HG02840 (cell line): ENCODE results near the gene DCAF7.

Experiments
- ATAC-seq: cut with Tn5 transposase; IDR thresholded peaks from one replicate; pipeline ENCODE4 v1.9.1; 2021; ENCODE audit warnings: mild to moderate bottlenecking, moderate library complexity, moderate number of reproducible peaks; ENCODE audit not compliant: unreplicated experiment, low FRiP score

Gene DCAF7

GRCh38 chr17:63543822-63544420 lies 6.4 kb upstream of the DCAF7 start:
- ATAC-seq = no peak

GRCh38 chr17:63544467-63545301 lies 5.6 kb upstream of the DCAF7 start:
- ATAC-seq = no peak

DNA sequence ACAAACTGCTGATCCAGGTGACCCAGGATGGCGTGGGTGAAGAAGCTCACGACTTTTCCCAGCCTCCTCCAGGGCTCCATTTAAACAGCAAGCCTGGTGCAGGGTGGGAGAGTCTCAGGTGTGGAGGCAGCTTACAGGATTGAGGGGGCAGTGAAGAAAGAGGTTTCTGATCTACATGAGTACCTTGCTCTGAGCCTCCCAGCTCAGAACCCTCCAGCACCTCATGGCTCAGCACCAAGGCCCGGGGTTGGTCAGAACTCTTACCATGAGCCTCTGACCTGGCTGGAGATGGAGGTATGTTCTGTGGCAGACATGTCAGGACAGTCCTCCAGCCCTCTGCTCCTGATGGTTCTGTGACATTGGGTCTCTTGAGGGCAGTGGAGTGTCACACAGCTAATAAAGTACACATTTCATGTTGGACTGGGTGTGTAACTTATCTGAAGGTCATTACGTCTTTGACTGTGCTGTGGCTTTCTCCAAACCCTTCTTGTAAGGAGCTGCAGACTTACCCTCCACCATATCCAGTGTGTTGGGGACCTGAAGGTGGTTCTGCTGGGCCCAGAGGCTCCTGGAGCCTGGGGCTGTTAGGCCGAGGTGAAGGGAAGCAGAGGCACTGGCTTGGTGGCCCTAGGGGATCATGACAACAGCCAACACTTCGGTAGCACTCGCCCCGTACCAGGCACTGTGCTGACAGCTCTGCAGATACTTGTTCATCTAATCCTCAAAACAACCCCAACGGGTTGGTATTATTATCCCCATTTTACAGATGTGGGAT lies 3.8 kb upstream of the DCAF7 start:
- ATAC-seq = no peak

DNA sequence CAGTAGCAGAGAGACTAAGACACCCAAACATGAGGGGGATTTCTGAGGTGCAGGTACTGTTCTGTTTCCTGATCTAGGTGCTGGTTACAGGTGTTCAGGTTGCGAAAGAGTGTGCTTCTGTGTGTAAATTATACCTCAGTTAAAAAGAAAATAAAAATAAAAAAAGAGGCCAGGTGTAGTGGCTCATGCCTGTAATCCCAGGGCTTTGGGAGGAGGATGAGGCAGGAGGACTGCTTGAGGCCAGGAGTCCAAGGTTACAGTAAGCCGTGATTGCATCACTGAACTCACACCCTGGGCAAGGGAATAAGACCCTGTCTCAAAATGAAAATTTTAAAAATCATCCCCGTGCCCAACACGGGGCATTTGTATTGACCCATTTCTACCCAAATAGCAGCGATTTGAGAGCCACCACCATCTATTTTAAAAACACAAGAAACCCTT lies 3.2 kb upstream of the DCAF7 start:
- ATAC-seq = no peak

- ATAC-seq = no peak
These were observed 860 bp upstream of the DCAF7 start for GRCh38 chr17:63549289-63549945.

DNA sequence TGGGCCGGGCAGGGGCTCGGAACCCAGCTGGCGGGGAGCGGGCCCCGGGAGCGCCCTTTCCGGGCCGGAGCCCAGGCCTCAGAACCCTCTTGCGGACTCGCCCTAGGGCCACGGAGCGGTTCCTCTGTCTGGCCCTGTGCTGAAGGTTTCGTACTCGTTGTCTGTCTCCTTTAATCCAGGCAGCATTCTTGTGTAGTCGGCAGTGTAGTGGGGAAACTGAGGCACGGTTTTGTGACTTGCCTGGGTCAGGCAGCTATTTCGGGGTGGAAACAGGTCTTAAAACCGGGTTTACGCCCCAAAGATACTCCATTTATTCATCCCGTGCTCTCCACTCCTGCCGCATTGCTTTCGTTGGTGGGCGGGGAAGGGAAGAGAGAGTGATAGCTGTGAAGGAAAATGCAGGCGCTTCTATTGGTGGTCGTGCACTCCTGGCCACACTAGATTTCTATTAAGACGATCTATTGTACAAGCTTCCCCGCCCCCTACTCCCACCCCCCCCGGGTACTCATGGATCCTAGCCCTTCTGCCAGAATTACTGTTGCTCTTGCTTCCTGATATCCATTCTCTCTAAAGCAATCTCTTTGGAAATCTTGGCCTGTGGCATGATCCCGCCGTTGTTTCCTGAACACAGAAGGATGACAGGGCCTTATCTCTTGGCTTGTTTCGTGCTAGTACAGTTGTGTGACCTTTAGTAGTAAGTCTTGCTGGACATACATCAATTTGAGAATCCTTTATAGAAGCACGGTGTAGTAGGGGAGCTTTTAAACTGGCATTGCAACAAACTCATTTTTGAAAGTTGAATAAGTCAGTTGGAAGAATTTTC lies 751 bp downstream of the DCAF7 start:
- ATAC-seq = no peak

GRCh38 chr17:63552211-63552610 lies 1.9 kb downstream of the DCAF7 start:
- ATAC-seq = no peak

- ATAC-seq = no peak
These were observed 5.4 kb downstream of the DCAF7 start for GRCh38 chr17:63555500-63556156.

DNA sequence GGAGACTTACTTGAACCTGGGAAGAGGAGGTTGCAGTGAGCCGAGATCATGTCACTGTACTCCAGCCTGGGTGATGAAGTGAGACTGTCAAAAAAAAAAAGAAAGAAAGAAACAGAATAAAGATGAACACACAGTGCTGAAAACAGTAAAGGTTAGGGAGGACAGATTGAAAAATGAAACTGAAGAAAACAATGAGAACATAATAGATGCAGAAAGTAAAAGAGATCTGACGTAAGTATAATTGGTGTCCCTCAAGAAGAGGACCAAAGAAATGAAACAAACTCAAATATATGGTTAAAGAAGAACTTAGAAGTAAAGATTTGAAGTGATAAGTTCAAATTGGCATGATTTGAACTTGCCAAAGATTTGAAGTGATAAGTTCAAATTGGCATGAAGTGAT lies 7.1 kb downstream of the DCAF7 start:
- ATAC-seq = no peak

DNA sequence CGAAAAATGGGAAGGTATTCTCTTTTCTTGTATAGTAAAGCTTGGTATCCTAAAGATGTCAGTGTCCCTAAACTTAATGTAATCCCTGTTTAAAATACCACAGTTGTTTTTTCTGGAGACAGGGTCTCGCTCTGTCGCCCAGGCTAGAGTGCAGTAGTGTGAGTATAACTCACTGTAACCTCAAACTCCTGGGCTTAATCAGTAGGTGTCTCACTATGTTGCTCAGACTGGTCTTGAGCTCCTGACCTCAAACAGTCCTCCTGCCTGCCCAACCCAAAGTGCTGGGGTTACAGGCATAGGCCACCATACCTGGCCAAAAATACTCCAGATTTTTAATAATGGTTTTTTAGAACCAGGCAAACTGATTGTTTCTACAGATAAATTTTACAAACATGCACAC lies 8.2 kb downstream of the DCAF7 start:
- no peak for ATAC-seq

DNA sequence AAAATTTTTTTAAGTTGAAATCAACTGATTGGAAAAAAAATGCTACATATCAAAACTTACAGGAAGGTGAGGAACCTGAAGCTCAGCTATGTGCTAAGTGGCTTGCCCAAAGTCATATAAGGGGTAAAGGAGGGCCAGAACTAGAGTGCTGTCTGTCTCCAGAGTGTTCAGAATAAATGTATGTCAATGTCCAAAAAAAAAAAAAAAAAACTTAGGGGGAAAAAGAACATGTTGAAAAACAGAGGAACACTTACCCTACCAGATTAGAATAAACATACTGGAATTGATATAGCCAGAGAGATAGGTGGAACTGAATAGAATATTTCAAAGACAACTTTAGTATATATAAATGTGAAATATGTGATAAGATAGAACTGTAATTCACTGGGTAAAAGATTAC lies 11.5 kb downstream of the DCAF7 start:
- ATAC-seq = no peak

- no peak for ATAC-seq
These were observed 13.1 kb downstream of the DCAF7 start for GRCh38 chr17:63563339-63563738.

GRCh38 chr17:63564562-63564961 lies 14.3 kb downstream of the DCAF7 start:
- ATAC-seq = no peak

- ATAC-seq = no peak
These were observed 17.0 kb downstream of the DCAF7 start for GRCh38 chr17:63567229-63567628.

DNA sequence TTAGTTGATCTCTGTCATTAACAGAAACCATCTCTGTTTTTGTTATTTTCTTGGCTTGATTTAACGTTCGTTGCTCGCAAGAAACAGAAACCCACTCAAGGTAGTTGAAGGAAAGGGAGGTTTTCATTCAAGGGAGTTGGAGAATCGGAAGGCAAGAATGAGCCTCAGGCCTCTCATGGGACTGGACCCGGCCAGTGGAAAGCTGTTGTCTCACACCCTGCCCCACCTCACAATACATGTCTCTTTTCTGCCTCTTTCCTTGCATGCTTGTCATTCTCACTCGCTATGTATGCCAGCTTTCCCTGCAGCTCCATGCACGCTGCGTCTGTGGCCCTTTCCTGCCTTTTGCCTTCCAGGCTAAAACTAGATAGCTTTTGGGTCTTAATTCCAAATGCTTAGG lies 18.3 kb downstream of the DCAF7 start:
- no peak for ATAC-seq

DNA sequence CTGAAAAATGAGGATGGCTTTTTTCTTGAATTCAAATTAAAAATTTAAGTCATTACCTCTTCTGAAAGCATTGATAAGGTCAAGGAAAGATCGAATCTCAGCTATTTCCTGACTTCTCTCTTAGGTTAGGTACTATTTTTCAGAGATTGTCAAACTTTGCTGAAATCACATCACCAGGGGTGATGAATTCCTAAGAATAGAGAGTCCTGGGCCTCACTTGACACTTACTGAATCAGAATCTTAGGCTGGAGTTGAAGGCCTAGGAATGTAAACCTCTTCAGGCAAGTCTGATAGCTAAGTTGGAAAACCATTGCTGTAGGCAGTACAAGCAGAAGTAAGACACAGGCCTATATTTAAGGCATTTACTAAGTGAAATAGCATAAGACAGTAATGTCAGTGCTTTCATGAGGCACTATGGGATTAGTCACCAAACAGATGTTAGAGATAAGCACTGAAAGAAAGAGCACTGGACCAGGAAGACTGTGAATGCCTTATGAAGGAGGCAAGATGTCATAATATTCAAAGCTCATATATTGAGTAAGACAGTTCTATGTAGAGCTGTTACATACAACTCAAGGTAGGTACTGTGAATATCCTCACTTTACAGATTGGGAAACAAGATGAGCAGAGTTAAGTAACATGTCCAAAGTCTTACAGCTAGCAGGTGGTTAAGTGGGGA lies 21.5 kb downstream of the DCAF7 start:
- no peak for ATAC-seq

GRCh38 chr17:63573634-63574033 lies 23.4 kb downstream of the DCAF7 start:
- ATAC-seq = no peak

DNA sequence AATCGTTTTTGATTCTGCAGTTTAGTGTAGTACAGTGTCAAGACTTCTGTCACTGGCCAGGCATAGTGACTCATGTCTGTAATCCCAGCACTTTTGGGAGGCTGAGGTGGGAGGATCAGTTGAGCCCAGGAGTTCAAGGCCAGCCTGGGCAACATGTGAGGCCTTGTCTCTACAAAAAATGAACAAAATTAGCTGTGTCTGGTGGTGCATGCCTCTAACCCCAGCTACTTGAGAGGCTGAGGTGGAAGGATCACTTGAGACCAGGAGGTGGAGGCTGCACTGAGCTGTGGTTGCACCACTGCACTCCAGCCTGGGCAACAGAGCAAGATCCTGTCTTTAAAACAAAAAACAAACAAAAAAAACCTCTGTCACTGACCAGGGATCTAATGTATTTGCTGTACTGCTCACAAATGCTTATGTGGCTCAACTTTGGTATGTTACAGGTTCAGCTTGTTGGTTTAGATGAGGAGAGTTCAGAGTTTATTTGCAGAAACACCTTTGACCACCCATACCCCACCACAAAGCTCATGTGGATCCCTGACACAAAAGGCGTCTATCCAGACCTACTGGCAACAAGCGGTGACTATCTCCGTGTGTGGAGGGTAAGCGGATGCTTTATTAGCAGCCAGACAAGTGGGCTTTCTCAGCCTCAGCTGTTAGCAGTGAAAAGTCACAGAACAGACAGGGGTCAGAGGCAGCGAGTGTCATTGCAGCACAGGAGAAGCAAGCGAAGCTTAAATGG lies 27.9 kb downstream of the DCAF7 start:
- no peak for ATAC-seq
